ENCODE measurements around the gene KCNH1.

The KCNH1 gene

GRCh38 chr1:210848474-210848873 is 285.5 kb downstream of the KCNH1 start:
- TF ChIP-seq CTCF (IDR thresholded peaks at IDR 0.05), result no peak

GRCh38 chr1:210841926-210842625 is 291.9 kb downstream of the KCNH1 start:
- no peak for TF ChIP-seq CTCF (IDR thresholded peaks at IDR 0.05)

GRCh38 chr1:210830034-210831028 is 303.6 kb downstream of the KCNH1 start:
- no peak for TF ChIP-seq CTCF (IDR thresholded peaks at IDR 0.05)

GRCh38 chr1:210828996-210829596 is 304.9 kb downstream of the KCNH1 start:
- no peak for TF ChIP-seq CTCF (IDR thresholded peaks at IDR 0.05)

GRCh38 chr1:210827481-210827880 is 306.5 kb downstream of the KCNH1 start:
- TF ChIP-seq CTCF (IDR thresholded peaks at IDR 0.05), result no peak

- TF ChIP-seq CTCF (IDR thresholded peaks at IDR 0.05), result no peak
These were observed 307.3 kb downstream of the KCNH1 start for GRCh38 chr1:210826686-210827085.

- TF ChIP-seq CTCF (IDR thresholded peaks at IDR 0.05), result no peak
These were observed 311.0 kb downstream of the KCNH1 start for GRCh38 chr1:210822932-210823331.
